ENCODE results near the gene PRX. TPM values are rescaled to one million over a fixed set of nuclear protein-coding genes. Genes with fewer than 3 reads are reported as not detected.

The PRX gene
- total and polyA plus RNA-seq, 9 of the 15 experiments (the other 6 are each of a cell fraction or from before 2014, with no cell fraction given), result 0.65 to 3.5 (median 1.7) TPM; not detected in 2

DNA sequence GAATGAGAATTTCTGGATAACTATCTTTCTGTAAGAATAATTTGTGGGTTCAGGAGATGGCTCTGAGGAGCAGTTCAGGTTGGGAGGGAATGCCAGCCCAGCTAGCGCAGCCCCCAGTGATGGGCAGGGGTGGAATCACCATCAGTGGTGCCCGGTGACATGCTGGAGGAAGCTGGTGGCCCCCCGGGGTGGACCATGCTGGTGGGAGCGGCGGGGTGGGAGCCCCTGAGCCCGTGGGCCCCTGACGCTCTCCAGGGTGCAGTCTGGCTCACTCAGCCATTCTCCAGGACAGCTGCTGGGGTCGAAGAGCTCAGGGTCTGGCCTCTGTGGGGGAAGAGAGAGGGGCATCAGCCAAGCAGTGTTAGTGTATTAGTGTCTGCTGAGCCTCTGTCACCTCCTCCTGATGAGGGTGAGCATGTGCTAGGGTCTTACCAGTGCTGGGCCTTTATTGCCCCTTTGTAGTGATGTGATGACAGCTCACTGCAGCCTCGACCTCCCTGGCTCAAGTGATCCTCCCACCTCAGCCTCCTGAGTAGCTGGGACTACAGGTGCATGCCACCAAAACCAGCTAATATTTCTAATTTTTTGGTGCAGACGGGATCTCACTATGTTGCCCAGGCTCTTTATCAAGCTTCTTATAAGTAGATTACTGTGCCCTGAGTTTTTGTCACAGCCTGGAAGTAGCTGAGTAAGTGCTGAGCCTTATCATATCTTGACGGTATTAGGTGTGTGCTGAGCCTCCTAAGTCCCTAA, 33.6 kb downstream of the PRX start:
- no peak overlapping the region for H2AFZ ChIP-seq (ENCODE audit: low read depth, low read length)
- ChIA-PET CTCF (ENCODE audit: low intra/inter-chr PET ratio) (no interaction called here), POLR2A (interaction anchor here (0.8 to 2.6 kb wide), 4 partner anchors 8 to 15 kb away, joined by 3 to 19 read pairs (median 6); no protein-coding TSS in a partner anchor)
- DNase-seq (ENCODE audit: extremely low read depth in 1 of 4, low spot score in 3 of 4), result no peak
- no peaks in the 10 kb centered on the region for H3K9me3 ChIP-seq (replicated peaks; ENCODE audit: control insufficient read depth, insufficient read depth, low read depth, low read length)
- in situ Hi-C loops (cut with MboI) (no loop called here), intact Hi-C loops (cut with micrococcal nuclease) (no loop called here)
- 42% methylated on average over 8 of the region's 11 CpGs for WGBS (ENCODE audit: insufficient coverage, low coverage, missing lambda C conversion rate)
- no peak overlapping the region for H3K4me2 ChIP-seq (ENCODE audit: insufficient read depth, low read length)
- ATAC-seq, result no peak; the same call in 2 of the 3 replicates
- no TSS peak for BruUV-seq (replicated peaks)
- H3K27me3 ChIP-seq (ENCODE audit: control insufficient read depth in 2 of 2, insufficient read depth in 2 of 2, low read length in 2 of 2), result no peaks in the 10 kb centered on the region
- no peak for FAIRE-seq
- TF ChIP-seq ZNF121 (CRISPR knock-in tag; conservative IDR thresholded peaks at IDR 0.05), result peak; percentile 69
- TF ChIP-seq POLR2G (IDR thresholded peaks at IDR 0.05; ENCODE audit: low read depth, low read length), result peak; percentile 45; the same call in 1 of the 2 replicates
- 0 out of 2 replicates have a peak, but pooled peaks have one; percentile 21 for TF ChIP-seq RBFOX2 (IDR thresholded peaks at IDR 0.05; ENCODE audit: low read depth, low read length)
- TF ChIP-seq, protein P1, sequence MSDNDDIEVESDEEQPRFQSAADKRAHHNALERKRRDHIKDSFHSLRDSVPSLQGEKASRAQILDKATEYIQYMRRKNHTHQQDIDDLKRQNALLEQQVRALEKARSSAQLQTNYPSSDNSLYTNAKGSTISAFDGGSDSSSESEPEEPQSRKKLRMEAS (CRISPR knock-in tag; IDR thresholded peaks at IDR 0.05), result 0 out of 2 replicates have a peak, but pooled peaks have one; percentile 14
- TF ChIP-seq SOX6 (IDR thresholded peaks at IDR 0.05), result no peak
- peaks cover 15% of the 10 kb centered on the region; the same call in 2 of the 3 replicates for H3K36me3 ChIP-seq (ENCODE audit: control insufficient read depth, insufficient read depth, low read length)
- no peaks in the 10 kb centered on the region for H3K9me1 ChIP-seq (ENCODE audit: control insufficient read depth, insufficient read depth, low read length)
- 0 out of 2 replicates have a peak, but pooled peaks cover 5% of the 10 kb centered on the region for H4K20me1 ChIP-seq (replicated peaks; ENCODE audit: control insufficient read depth, insufficient read depth, low read length)
- H3K4me3 ChIP-seq, result no peak overlapping the region
- H3K27ac ChIP-seq (ENCODE audit: extremely low read depth, low read depth, low read length), result no peak overlapping the region
- H3K79me2 ChIP-seq (ENCODE audit: control insufficient read depth, insufficient read depth, low read length), result no peaks in the 10 kb centered on the region
- H3K4me1 ChIP-seq (replicated peaks in 1 of 2; ENCODE audit: control insufficient read depth in 2 of 2, insufficient read depth in 2 of 2, low read length in 2 of 2), result peaks cover 0 to 36% of the 10 kb centered on the region in 2 experiments; a peak in 2 of 5 replicates
- H3K9ac ChIP-seq (ENCODE audit: insufficient read depth in 1 of 2, low read depth in 2 of 2, low read length in 2 of 2), result no peak overlapping the region; a peak in 1 of 4 replicates
